IMR-90 (cell line): ENCODE data around the gene ATG5.

ENCODE experiments used
- CHD1 ChIP-seq: IDR thresholded peaks from 2 replicates; pipeline ENCODE4 v1.6.1; 2012; ENCODE audit warnings: low read depth, low read length, improper control_type of control experiment
- CTCF ChIP-seq: conservative IDR thresholded peaks from 2 replicates; pipeline ENCODE4 v1.5.1; 2012; ENCODE audit warnings: mild to moderate bottlenecking, low read depth, low read length, improper control_type of control experiment
- POLR2A ChIP-seq: IDR thresholded peaks from 2 replicates; pipeline ENCODE4 v1.6.1; 2012; ENCODE audit warnings: mild to moderate bottlenecking, low read depth, low read length
- SMC3 ChIP-seq: fragments of 150-350 bp; IDR thresholded peaks from 2 replicates; pipeline ENCODE4 v1.6.1; 2016; ENCODE audit warnings: low read depth, mild to moderate bottlenecking, antibody characterized with exemption, low read length, moderate library complexity
- USF2 ChIP-seq: fragments of 150-350 bp; IDR thresholded peaks from 2 replicates; pipeline ENCODE4 v1.6.1; 2017; ENCODE audit warnings: mild to moderate bottlenecking, antibody characterized with exemption, low read length, low read depth

- no peak for TF ChIP-seq USF2
- TF ChIP-seq POLR2A = no peak
- TF ChIP-seq CTCF = no peak
- TF ChIP-seq SMC3 = no peak
- no peak for TF ChIP-seq CHD1
Observed at GRCh38 chr6:106206905-106207304, 118.7 kb downstream of the ATG5 start.
